Astrocyte of the spinal cord (primary cell): Measurements from ENCODE around the gene SYNGR1.

Source experiments
- DNase-seq: peaks from one replicate; pipeline ENCODE4 v3.0.0; 2011; ENCODE audit warnings: low read depth, low spot score
- H3K4me3 ChIP-seq: 2 replicates; pipeline ENCODE4 v1.5.1; 2011; ENCODE audit warnings: low read depth, mild to moderate bottlenecking, low read length, moderate library complexity
- in situ Hi-C: cut with HindIII; loops from 2 replicates; pipeline ENCODE4 v1.10.0; 2017; ENCODE audit warnings: low sequenced_read_pairs
- TF ChIP-seq, protein P1 (sequence below): IDR thresholded peaks from 2 replicates; pipeline ENCODE4 v1.5.1; 2012; ENCODE audit warnings: low read depth, mild to moderate bottlenecking, low read length, inconsistent platforms

Gene SYNGR1

DNA sequence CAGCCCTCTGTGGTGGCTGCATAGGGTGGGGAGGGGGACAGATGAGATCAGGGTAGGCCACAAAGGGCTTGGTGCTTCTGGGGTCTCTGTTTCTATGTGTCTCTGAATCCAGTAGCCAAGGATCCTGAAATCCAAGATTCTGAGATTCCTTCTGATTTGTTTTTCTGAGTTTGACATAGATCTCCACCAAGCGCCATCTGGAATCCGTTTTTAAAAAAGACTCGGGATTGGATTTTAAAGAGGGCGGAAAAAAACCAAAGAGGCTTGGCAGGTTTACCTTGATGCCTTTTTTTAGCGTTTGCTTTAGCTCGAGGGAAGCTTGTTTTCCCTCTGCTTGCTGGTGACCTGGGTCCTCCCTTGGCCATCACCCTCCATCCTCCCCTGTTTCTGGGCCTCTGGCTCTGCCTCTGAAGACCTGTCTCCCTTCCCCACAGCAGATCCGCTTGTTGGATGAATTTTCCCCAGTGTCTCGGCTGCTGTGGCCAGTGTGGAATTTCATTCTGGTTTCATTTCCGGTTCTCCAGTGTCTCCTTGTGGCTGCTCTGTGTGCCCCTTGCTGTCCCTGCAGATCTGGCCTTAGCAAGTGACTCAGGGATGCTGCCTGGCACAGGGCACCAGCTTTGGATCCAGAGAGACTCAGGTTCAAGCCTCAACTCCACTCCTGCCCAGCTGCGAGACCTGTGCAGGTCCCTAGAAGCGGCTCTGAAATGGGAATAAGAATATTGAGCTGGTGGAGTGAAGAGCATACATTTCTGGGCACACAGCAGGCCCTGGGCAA lies 15.1 kb downstream of the SYNGR1 start:
- in situ Hi-C loops = no loop called here
- TF ChIP-seq, protein P1, sequence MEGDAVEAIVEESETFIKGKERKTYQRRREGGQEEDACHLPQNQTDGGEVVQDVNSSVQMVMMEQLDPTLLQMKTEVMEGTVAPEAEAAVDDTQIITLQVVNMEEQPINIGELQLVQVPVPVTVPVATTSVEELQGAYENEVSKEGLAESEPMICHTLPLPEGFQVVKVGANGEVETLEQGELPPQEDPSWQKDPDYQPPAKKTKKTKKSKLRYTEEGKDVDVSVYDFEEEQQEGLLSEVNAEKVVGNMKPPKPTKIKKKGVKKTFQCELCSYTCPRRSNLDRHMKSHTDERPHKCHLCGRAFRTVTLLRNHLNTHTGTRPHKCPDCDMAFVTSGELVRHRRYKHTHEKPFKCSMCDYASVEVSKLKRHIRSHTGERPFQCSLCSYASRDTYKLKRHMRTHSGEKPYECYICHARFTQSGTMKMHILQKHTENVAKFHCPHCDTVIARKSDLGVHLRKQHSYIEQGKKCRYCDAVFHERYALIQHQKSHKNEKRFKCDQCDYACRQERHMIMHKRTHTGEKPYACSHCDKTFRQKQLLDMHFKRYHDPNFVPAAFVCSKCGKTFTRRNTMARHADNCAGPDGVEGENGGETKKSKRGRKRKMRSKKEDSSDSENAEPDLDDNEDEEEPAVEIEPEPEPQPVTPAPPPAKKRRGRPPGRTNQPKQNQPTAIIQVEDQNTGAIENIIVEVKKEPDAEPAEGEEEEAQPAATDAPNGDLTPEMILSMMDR = peak; percentile 22
- DNase-seq = no peak
- no peak overlapping the region for H3K4me3 ChIP-seq

DNA sequence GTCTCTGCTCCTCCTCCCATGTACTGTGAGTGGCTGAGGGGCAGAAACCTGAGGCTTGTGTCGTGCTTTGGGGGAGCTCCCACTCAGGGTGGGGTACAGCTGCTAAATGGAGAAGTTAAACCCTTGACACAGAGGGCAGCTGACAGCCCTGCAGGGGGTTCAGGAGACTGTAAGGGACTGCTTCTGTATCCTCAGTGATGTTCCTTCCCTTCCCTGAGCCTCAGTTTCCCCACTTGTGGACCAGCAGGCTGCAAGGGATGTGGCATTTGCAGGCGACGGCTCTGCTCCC lies 15.6 kb downstream of the SYNGR1 start:
- in situ Hi-C loops = no loop called here
- no peak overlapping the region for H3K4me3 ChIP-seq
- TF ChIP-seq, protein P1 = no peak
- no peak for DNase-seq

GRCh38 chr22:39367035-39367434 lies 17.2 kb downstream of the SYNGR1 start:
- H3K4me3 ChIP-seq = no peak overlapping the region
- TF ChIP-seq, protein P1 = no peak
- in situ Hi-C loops = no loop called here
- no peak for DNase-seq

DNA sequence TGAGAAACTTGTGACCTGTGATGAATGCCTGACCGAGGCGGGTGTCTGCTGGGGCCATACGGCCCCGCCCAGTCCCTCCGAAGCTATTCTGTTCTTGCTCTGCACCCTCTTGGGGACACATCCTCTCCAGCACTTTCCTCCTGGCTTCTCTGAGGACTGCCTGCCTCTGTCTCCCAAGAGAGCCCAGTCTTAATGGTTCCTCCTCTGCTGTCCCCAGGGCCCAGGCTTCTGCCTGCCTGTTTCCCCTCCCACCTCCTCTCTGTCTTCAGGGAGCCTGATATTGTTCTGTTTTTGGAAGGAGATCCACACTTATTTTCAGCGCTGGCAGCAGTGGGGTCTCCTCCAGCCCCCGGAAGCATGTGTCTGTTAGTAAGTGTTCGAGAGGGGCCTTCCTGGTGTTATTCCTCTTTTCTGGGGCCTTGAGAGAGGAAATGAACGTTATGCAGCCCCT lies 18.7 kb downstream of the SYNGR1 start:
- TF ChIP-seq, protein P1 = no peak
- no peak overlapping the region for H3K4me3 ChIP-seq
- in situ Hi-C loops = no loop called here
- DNase-seq = no peak

GRCh38 chr22:39369186-39369585 lies 19.4 kb downstream of the SYNGR1 start:
- H3K4me3 ChIP-seq = no peak overlapping the region
- in situ Hi-C loops = no loop called here
- TF ChIP-seq, protein P1 = no peak
- DNase-seq = no peak

- no peak for DNase-seq
- TF ChIP-seq, protein P1 = no peak
- H3K4me3 ChIP-seq = no peak overlapping the region
- in situ Hi-C loops = no loop called here
Observed at GRCh38 chr22:39369586-39369985, 19.8 kb downstream of the SYNGR1 start.

DNA sequence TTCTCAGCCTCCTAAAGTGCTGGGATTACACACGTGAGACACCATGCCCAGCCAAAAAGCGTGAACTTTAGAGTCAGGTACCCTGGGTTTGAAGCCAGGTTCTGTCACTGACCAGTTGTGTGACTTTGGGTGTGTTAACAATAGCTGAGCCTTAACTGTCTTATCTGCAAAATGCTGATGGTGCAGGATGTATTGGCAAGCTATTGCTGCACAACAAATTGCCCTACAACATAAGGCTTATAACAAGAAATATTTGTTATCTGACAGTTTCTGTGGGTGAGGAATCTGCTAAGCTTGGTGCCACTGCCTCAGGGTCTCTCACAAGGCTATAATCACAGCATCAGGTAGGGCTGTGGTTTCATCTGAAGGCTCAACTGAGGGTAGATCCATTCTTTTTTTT lies 21.9 kb downstream of the SYNGR1 start:
- in situ Hi-C loops = no loop called here
- TF ChIP-seq, protein P1 = no peak
- H3K4me3 ChIP-seq = no peak overlapping the region
- DNase-seq = no peak
